Inflammatory macrophage treated with lipopolysaccharide for 4 hours (primary cell): ENCODE measurements around the gene OXCT2.

Experiments used
- DNase-seq: peaks from one replicate; pipeline ENCODE4 v3.0.0-alpha.2; 2020

OXCT2 gene

GRCh38 chr1:39761557-39762260, 9.4 kb downstream of the OXCT2 start:
- no peak for DNase-seq

- DNase-seq, result no peak
These were observed 10.1 kb downstream of the OXCT2 start for GRCh38 chr1:39761016-39761415.

- DNase-seq, result no peak
These were observed 10.8 kb downstream of the OXCT2 start for GRCh38 chr1:39760074-39761008.

GRCh38 chr1:39759436-39759726, 11.8 kb downstream of the OXCT2 start:
- no peak for DNase-seq

- DNase-seq, result no peak
These were observed 12.4 kb downstream of the OXCT2 start for GRCh38 chr1:39758556-39759435.

- no peak for DNase-seq
These were observed 13.6 kb downstream of the OXCT2 start for GRCh38 chr1:39757501-39757900.

GRCh38 chr1:39755965-39756659, 15.0 kb downstream of the OXCT2 start:
- no peak for DNase-seq

- no peak for DNase-seq
These were observed 16.1 kb downstream of the OXCT2 start for GRCh38 chr1:39754906-39755504.

GRCh38 chr1:39754026-39754570, 17.1 kb downstream of the OXCT2 start:
- DNase-seq, result no peak

GRCh38 chr1:39753132-39754025, 17.8 kb downstream of the OXCT2 start:
- no peak for DNase-seq

GRCh38 chr1:39752703-39753102, 18.4 kb downstream of the OXCT2 start:
- no peak for DNase-seq

- no peak for DNase-seq
These were observed 19.6 kb downstream of the OXCT2 start for GRCh38 chr1:39751595-39751994.

GRCh38 chr1:39745016-39745670, 26.0 kb downstream of the OXCT2 start:
- no peak for DNase-seq

GRCh38 chr1:39738622-39739366, 32.4 kb downstream of the OXCT2 start, which contains the start of gene PPIE:
TSS of gene PPIE (plus strand) at chr1:39738882. CDS start at chr1:39738901, 19 bp downstream.
- peak; percentile 95 for DNase-seq

- DNase-seq, result no peak
These were observed 33.5 kb downstream of the OXCT2 start for GRCh38 chr1:39737546-39738169.

- no peak for DNase-seq
These were observed 35.4 kb downstream of the OXCT2 start for GRCh38 chr1:39735731-39736130.

- no peak for DNase-seq
These were observed 38.0 kb downstream of the OXCT2 start for GRCh38 chr1:39733161-39733560.

GRCh38 chr1:39732730-39733129, 38.4 kb downstream of the OXCT2 start:
- no peak for DNase-seq

GRCh38 chr1:39729842-39730241, 41.3 kb downstream of the OXCT2 start:
- no peak for DNase-seq
